ENCODE measurements around the gene PRAME. TPM values are rescaled to one million over a fixed set of nuclear protein-coding genes. Genes with fewer than 3 reads are reported as not detected.

The PRAME gene
- total and polyA plus RNA-seq, 2 of the 13 experiments (the other 11 are each of a cell fraction or from before 2014, with no cell fraction given) = 0.11 to 0.83 TPM

DNA sequence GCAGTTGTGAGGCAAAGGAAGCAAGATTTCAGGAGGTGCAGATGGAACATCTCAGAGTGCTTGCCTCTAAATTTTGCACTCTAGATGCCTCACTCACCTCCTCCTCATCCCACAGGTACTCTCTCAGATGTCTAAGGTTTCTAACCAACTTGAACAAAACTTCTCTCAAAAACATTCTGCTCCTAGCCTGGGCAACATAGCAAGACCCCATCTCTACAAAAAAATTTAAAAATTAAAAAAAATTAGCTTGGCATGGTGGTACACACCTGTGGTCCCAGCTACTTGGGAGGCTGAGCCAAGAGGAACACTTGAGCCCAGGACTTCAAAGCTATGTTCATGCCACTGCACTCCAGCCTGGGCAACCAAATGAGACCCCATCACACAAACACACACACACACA lies 43.2 kb downstream of the PRAME start:
- in situ Hi-C loops (cut with HindIII; ENCODE audit: extremely low pct_ligation_motif_present, low pct_unique_long_range_greater_than_20kb) = no loop called here
- peaks cover 18% of the 10 kb centered on the region for H3K4me1 ChIP-seq (ENCODE audit: insufficient read depth, low read length)
- H2AFZ ChIP-seq (ENCODE audit: low read length) = no peak overlapping the region
- H4K20me1 ChIP-seq (ENCODE audit: insufficient read depth, low read length) = no peaks in the 10 kb centered on the region
- no peak overlapping the region for H3K4me3 ChIP-seq (replicated peaks in 1 of 3; ENCODE audit: insufficient read depth in 1 of 3, low read depth in 2 of 3, low read length in 3 of 3)
- no peak overlapping the region for H3K9ac ChIP-seq (ENCODE audit: insufficient read depth, low read depth, low read length)
- CTCF ChIA-PET (ENCODE audit: low intra/inter-chr PET ratio, low total read pairs) = no interaction called here
- H3K79me2 ChIP-seq (ENCODE audit: insufficient read depth, low read length) = no peaks in the 10 kb centered on the region
- FAIRE-seq = no peak
- H3K27ac ChIP-seq (ENCODE audit: extremely low read length, insufficient read depth, low read length) = no peak overlapping the region
- H3K36me3 ChIP-seq (replicated peaks in 1 of 2; ENCODE audit: control insufficient read depth in 1 of 2, insufficient read depth in 2 of 2, low read length in 2 of 2) = no peaks in the 10 kb centered on the region; a peak in 1 of 5 replicates
- H3K9me3 ChIP-seq (ENCODE audit: low read length) = no peaks in the 10 kb centered on the region
- DNase-seq (ENCODE audit: low spot score) = no peak
- ATAC-seq = no peak
- POLR2A ChIA-PET = no interaction called here
- no peak overlapping the region for H3K4me2 ChIP-seq (ENCODE audit: low read depth, low read length)
- no TSS peak for BruUV-seq (replicated peaks)
- intact Hi-C loops (cut with micrococcal nuclease; ENCODE audit: unreplicated experiment) = no loop called here
- no peaks in the 10 kb centered on the region for H3K27me3 ChIP-seq (ENCODE audit: control insufficient read depth in 1 of 2, insufficient read depth in 2 of 2, low read length in 2 of 2)
- TF ChIP-seq ZNF446 (CRISPR knock-in tag; IDR thresholded peaks at IDR 0.05) (no peak), ZNF33B (CRISPR knock-in tag; IDR thresholded peaks at IDR 0.05) (no peak), TEAD2 (CRISPR knock-in tag; IDR thresholded peaks at IDR 0.05) (no peak), TSC22D2 (CRISPR knock-in tag; IDR thresholded peaks at IDR 0.05; ENCODE audit: borderline replicate concordance) (no peak), CCAR2 (optimal IDR thresholded peaks at IDR 0.05; ENCODE audit: low read depth, low read length) (no peak), HMGA1 (CRISPR knock-in tag; conservative IDR thresholded peaks at IDR 0.05) (no peak), CENPT (CRISPR knock-in tag; IDR thresholded peaks at IDR 0.05; ENCODE audit: low read depth) (no peak), RBFOX2 (IDR thresholded peaks at IDR 0.05; ENCODE audit: low read depth, low read length) (no peak), ELF3 (CRISPR knock-in tag; IDR thresholded peaks at IDR 0.05) (no peak), MXI1 (IDR thresholded peaks at IDR 0.05; ENCODE audit: borderline replicate concordance, low read depth, low read length) (no peak), ZNF260 (CRISPR knock-in tag; IDR thresholded peaks at IDR 0.05; ENCODE audit: borderline replicate concordance, low read depth) (no peak), HES4 (CRISPR knock-in tag; IDR thresholded peaks at IDR 0.05; ENCODE audit: borderline replicate concordance) (no peak), TGIF2 (CRISPR knock-in tag; IDR thresholded peaks at IDR 0.05) (no peak)
- TF ChIP-seq, protein P1, sequence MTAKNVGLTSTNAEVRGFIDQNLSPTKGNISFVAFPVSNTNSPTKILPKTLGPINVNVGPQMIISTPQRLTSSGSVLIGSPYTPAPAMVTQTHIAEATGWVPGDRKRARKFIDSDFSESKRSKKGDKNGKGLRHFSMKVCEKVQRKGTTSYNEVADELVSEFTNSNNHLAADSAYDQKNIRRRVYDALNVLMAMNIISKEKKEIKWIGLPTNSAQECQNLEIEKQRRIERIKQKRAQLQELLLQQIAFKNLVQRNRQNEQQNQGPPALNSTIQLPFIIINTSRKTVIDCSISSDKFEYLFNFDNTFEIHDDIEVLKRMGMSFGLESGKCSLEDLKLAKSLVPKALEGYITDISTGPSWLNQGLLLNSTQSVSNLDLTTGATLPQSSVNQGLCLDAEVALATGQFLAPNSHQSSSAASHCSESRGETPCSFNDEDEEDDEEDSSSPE (CRISPR knock-in tag; IDR thresholded peaks at IDR 0.05) = no peak
- TF ChIP-seq, protein P2, sequence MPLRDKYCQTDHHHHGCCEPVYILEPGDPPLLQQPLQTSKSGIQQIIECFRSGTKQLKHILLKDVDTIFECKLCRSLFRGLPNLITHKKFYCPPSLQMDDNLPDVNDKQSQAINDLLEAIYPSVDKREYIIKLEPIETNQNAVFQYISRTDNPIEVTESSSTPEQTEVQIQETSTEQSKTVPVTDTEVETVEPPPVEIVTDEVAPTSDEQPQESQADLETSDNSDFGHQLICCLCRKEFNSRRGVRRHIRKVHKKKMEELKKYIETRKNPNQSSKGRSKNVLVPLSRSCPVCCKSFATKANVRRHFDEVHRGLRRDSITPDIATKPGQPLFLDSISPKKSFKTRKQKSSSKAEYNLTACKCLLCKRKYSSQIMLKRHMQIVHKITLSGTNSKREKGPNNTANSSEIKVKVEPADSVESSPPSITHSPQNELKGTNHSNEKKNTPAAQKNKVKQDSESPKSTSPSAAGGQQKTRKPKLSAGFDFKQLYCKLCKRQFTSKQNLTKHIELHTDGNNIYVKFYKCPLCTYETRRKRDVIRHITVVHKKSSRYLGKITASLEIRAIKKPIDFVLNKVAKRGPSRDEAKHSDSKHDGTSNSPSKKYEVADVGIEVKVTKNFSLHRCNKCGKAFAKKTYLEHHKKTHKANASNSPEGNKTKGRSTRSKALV (CRISPR knock-in tag; IDR thresholded peaks at IDR 0.05) = no peak
- TF ChIP-seq, protein P3, sequence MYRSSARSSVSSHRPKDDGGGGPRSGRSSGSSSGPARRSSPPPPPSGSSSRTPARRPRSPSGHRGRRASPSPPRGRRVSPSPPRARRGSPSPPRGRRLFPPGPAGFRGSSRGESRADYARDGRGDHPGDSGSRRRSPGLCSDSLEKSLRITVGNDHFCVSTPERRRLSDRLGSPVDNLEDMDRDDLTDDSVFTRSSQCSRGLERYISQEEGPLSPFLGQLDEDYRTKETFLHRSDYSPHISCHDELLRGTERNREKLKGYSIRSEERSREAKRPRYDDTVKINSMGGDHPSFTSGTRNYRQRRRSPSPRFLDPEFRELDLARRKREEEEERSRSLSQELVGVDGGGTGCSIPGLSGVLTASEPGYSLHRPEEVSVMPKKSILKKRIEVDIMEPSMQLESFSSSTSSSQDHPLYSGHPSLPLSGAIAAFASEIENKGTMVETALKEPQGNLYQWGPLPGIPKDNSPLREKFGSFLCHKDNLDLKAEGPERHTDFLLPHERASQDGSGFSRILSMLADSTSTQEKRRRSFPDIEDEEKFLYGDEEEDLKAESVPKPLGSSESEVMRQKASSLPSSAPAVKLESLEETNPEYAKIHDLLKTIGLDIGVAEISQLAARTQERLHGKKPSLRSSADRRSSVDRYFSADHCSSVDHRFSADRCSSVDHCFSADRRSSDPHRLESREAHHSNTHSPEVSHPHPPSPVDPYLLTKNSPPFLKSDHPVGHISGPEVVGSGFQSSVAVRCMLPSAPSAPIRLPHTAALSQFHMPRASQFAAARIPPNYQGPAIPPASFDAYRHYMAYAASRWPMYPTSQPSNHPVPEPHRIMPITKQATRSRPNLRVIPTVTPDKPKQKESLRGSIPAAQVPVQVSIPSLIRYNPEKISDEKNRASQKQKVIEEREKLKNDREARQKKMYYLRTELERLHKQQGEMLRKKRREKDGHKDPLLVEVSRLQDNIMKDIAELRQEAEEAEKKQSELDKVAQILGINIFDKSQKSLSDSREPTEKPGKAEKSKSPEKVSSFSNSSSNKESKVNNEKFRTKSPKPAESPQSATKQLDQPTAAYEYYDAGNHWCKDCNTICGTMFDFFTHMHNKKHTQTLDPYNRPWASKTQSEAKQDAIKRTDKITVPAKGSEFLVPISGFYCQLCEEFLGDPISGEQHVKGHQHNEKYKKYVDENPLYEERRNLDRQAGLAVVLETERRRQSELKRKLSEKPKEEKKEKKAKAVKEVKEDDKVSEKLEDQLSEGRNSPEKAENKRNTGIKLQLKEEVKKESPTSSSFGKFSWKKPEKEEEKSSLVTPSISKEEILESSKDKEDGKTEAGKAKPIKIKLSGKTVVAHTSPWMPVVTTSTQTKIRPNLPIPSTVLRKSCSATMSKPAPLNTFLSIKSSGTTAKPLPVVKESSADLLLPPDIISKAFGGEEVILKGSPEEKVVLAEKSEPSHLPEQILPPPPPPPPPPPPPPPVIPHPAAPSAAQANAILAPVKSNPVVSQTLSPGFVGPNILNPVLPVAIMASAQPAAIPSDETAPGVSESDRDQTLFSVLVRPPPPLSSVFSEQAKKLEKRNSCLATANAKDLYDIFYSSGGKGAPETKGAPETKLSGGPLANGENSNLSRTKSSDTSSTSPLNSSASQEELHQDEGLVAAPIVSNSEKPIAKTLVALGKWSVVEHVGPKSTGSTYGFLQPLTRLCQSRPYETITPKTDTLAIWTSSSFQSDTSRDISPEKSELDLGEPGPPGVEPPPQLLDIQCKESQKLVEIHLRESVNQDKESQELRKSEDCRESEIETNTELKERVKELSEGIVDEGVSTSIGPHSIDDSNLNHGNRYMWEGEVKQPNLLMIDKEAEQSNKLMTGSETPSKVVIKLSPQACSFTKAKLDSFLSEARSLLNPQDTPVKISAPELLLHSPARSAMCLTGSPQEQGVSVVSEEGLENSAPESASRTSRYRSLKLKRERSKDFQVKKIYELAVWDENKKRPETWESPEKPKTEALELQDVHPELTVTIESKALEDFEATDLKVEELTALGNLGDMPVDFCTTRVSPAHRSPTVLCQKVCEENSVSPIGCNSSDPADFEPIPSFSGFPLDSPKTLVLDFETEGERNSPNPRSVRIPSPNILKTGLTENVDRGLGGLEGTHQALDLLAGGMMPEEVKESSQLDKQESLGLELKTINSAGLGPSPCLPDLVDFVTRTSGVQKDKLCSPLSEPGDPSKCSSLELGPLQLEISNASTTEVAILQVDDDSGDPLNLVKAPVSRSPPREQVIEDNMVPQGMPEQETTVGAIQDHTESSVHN (CRISPR knock-in tag; IDR thresholded peaks at IDR 0.05) = no peak

Measured in HepG2 (cell line).